Astrocyte of the cerebellum (primary cell): ENCODE measurements around the gene KRTAP10-9.

Experiments used
- DNase-seq: peaks from one replicate; pipeline ENCODE4 v3.0.0-alpha.2; 2011; ENCODE audit warnings: low read depth
- H3K4me3 ChIP-seq: 2 replicates; pipeline ENCODE4 v1.5.1; 2011; ENCODE audit warnings: mild to moderate bottlenecking, low read depth, low read length, moderate library complexity
- in situ Hi-C: cut with HindIII; loops from 2 replicates; pipeline ENCODE4 v1.10.0; 2017; ENCODE audit warnings: low sequenced_read_pairs
- TF ChIP-seq, protein P1 (sequence below): IDR thresholded peaks from 2 replicates; pipeline ENCODE4 v1.5.1; 2012; ENCODE audit warnings: low read length, low read depth, moderate library complexity, mild to moderate bottlenecking; ENCODE audit errors: missing control alignments

Gene KRTAP10-9

DNA sequence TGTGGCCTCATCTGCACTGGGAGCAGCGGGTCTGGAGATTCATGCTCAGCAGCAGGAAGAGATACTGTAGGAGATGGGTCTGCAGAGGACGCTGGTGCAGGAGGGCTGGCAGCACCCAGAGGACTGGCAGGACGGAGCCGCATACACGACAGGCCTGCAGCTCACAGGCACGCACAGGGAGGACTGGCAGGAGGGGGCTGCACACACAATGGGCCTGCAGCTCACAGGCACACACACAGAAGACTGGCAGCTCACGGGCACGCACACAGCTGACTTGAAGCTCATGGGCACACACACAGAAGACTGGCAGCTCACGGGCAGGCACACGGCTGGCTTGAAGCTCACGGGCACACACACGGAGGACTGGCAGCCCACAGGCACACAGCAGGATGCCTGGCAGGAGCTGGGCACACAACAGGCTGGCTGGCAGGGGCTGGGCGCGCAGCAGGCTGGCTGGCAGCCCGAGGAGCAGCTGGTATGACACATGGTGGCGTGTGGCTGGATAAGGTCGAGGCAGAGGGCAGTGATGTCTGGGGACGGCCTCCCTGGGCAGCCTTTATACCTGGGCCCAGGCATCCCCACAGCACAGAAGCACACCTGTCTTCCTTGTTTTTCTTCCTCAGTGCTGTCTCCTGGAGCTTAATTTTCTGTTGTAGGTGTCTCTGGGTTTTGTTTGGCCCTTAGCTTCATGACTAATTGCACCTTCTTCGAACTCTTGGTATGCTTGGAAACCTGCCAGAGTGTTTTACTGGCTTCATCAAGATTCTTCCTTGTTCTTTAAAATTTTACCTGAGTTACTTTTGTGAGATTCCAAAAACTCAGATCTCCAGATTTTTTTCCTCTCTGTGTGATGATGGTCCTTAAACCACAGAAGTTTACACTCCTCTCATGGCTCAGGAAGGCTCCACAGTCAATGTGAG is 39.8 kb downstream of the KRTAP10-9 start, which contains the start of gene KRTAP12-2:
Gene KRTAP12-2, minus strand, starts transcription at position 527 of the 920 bp plus-strand sequence. Its CDS starts 41 bp downstream, at position 486.
- in situ Hi-C loops, result no loop called here
- no peak for DNase-seq
- no peak within 1 kb of the TSS for H3K4me3 ChIP-seq
- TF ChIP-seq, protein P1, sequence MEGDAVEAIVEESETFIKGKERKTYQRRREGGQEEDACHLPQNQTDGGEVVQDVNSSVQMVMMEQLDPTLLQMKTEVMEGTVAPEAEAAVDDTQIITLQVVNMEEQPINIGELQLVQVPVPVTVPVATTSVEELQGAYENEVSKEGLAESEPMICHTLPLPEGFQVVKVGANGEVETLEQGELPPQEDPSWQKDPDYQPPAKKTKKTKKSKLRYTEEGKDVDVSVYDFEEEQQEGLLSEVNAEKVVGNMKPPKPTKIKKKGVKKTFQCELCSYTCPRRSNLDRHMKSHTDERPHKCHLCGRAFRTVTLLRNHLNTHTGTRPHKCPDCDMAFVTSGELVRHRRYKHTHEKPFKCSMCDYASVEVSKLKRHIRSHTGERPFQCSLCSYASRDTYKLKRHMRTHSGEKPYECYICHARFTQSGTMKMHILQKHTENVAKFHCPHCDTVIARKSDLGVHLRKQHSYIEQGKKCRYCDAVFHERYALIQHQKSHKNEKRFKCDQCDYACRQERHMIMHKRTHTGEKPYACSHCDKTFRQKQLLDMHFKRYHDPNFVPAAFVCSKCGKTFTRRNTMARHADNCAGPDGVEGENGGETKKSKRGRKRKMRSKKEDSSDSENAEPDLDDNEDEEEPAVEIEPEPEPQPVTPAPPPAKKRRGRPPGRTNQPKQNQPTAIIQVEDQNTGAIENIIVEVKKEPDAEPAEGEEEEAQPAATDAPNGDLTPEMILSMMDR, result no peak

DNA sequence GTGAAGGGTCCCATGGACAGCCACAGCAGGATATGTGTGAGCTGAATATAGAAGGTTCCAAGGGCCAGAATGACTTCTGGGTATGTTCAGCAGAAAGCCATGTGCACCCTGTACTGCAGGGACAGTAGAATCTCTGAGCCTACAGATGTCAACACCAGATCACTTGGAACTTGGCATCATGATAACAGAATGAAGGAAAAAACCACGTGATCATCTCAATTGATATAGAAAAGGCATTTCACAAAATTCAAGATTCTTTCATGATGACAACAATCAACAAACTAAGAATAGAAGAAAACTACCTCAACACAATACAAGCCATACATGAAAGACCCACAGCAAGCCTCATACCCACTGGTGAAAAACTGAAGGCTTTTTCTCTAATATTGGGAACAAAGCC is 40.7 kb downstream of the KRTAP10-9 start:
- DNase-seq, result no peak
- no peak overlapping the region for H3K4me3 ChIP-seq
- in situ Hi-C loops, result no loop called here
- TF ChIP-seq, protein P1, result no peak

DNA sequence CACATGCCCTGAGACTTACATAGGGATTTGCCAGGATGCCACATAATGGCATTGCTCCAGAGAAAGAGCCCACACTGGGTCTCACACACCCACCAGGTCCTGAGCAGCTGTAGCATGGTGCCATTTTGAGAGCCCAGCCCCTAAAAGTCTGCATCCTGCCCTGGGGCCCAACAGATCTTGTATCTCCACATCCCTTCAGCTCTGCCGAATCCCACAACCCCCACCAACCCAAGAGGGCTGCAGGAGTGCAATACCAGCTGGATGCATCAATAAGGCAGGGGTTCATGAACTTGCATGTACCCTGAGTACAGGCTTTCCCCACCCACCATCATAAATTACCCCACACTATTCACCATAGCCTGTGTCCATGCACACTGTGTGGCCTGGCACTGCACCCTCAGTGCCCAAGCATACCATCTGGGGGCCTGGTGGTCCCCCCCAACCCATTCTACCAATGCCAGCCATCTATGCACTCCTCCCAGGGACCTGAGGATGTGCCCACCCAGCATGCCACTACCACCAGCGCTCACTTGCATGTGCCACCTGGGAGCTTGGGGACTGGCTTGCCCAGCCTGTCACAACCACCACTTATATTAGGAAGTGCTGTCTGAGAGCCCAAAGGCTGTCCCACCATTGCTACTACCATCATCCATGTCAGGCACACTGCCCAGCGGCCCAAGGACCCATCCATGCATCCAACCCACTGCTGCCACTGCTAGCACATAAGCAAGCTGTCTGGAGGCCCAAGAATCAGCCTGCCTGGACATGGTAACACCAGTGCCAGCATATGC is 43.9 kb downstream of the KRTAP10-9 start:
- in situ Hi-C loops, result no loop called here
- no peak for DNase-seq
- no peak overlapping the region for H3K4me3 ChIP-seq
- TF ChIP-seq, protein P1, result no peak

DNA sequence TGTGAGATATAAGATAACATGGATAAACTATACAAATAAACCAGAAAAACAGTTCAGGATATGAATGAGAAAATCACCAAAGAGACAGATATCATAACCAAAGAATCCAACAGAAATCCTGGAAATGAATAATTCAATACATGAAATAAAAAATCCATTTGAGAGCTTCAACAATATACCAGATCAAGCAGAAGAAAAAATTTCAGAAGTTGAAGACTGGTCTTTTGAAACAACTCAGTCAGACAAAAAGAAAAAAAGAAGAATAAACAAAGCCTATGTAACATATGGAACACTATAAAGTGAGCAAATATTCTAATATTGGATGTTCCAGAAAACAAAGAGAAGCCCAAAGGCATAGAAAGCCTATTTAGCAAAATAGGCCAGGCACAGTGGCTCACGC is 45.0 kb downstream of the KRTAP10-9 start:
- TF ChIP-seq, protein P1, result no peak
- no peak overlapping the region for H3K4me3 ChIP-seq
- no peak for DNase-seq
- in situ Hi-C loops, result no loop called here

DNA sequence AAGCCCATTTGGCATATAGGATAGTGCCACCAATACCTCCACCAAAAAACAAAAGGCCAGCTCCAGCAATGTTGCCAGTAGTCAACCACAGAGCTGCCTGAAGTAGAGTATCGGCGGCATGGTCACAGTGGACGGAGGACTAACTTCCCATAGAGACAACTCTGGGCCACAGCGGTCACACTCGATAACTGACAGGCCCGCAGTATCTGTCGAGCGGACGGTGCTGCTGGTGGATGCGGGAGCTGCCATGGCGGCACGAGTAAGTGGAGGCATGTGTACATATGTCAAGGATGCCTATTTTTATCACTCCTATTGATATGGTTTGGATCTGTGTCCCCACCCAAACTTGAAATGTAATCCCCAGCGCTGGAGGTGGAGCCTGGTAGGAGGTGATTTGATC is 51.0 kb downstream of the KRTAP10-9 start:
- TF ChIP-seq, protein P1, result no peak
- no peak overlapping the region for H3K4me3 ChIP-seq
- no peak for DNase-seq
- in situ Hi-C loops, result no loop called here
